K562 (cell line): Measurements from ENCODE around the gene ERP27. TPM values are rescaled to one million over a fixed set of nuclear protein-coding genes. Genes with fewer than 3 reads are reported as not detected.

Experiments used
- ATAC-seq: fragments of 200-7000 bp; cut with Tn5 transposase; 3 replicates; pipeline ENCODE4 v1.9.1; 2020; ENCODE audit warnings: moderate library complexity
- BruUV-seq: library from RNA; stranded (reverse); fragments of 400-500 nt; replicated peaks from 2 replicates; lab custom pipeline; 2021; lab: Mats Ljungman, UMichigan
- CTCF ChIA-PET: fragments of 300-600 bp; formaldehyde crosslinking; extraction: SDS; loops from one replicate; lab custom pipeline; 2021; ENCODE audit warnings: low intra/inter-chr PET ratio; lab: Yijun Ruan, JAX
- POLR2A ChIA-PET: fragments of 300-600, 350-650 bp; sonication (Branson Sonifier 250); formaldehyde crosslinking; extraction: SDS; loops from one replicate; lab custom pipeline; 2021; ENCODE audit warnings: antibody characterized with exemption, inconsistent platforms; lab: Yijun Ruan, JAX
- DNase-seq, 4 experiments: peaks; one replicate each; pipeline versions ENCODE4 v3.0.0 to v3.0.0-alpha.2; 2011 to 2018; ENCODE audit warnings: low spot score in 3 of 4, mixed read lengths in 3 of 4; ENCODE audit errors: extremely low read depth in 1 of 4
- FAIRE-seq: peaks from 2 replicates; lab custom pipeline; 2011; peaks lifted over from hg19 to GRCh38; lab: Jason Lieb, UNC
- H2AFZ ChIP-seq: 2 replicates; pipeline ENCODE4 v1.6.0; 2011; ENCODE audit warnings: low read depth, low read length, control low read depth, inconsistent platforms
- H3K27ac ChIP-seq: fragments of 200-600 bp; 3 replicates; pipeline ENCODE4 v1.8.0; 2011; ENCODE audit warnings: low read depth, mild to moderate bottlenecking, control low read depth, inconsistent platforms, low read length, moderate library complexity, mixed read lengths; ENCODE audit errors: extremely low read depth
- H3K27me3 ChIP-seq, 2 experiments: fragments of 300-600 bp in 1 of 2; 2 replicates in 1 of 2; 3 replicates in 1 of 2; pipeline versions ENCODE4 v1.6.0 to v1.8.0; 2011; ENCODE audit warnings: inconsistent platforms in 2 of 2, low read length in 2 of 2, mild to moderate bottlenecking in 1 of 2, mixed read lengths in 1 of 2, moderate library complexity in 1 of 2; ENCODE audit not compliant: control insufficient read depth in 2 of 2, insufficient read depth in 2 of 2
- H3K36me3 ChIP-seq: fragments of 300-600 bp; 3 replicates; pipeline ENCODE4 v1.8.0; 2011; ENCODE audit warnings: mild to moderate bottlenecking, low read length, inconsistent platforms; ENCODE audit not compliant: control insufficient read depth, insufficient read depth
- H3K4me1 ChIP-seq, 2 experiments: fragments of 200-600 bp in 1 of 2; replicated peaks in 1 of 2; 2 replicates in 1 of 2; 3 replicates in 1 of 2; pipeline versions ENCODE4 v1.5.1 to v1.8.0; 2011; ENCODE audit warnings: inconsistent platforms in 2 of 2, low read length in 2 of 2, mild to moderate bottlenecking in 1 of 2, mixed read lengths in 1 of 2, moderate library complexity in 1 of 2; ENCODE audit not compliant: control insufficient read depth in 2 of 2, insufficient read depth in 2 of 2
- H3K4me2 ChIP-seq: 2 replicates; pipeline ENCODE4 v1.6.1; 2011; ENCODE audit warnings: low read length, control low read depth, inconsistent platforms, mixed read lengths; ENCODE audit not compliant: insufficient read depth
- H3K4me3 ChIP-seq: fragments of 200-600 bp; sonication (generic), shearing (Covaris generic); 2 replicates; pipeline ENCODE4 v1.5.1; 2016; ENCODE audit warnings: control low read depth, inconsistent platforms
- H3K79me2 ChIP-seq: fragments of 200-600 bp; 3 replicates; pipeline ENCODE4 v1.8.0; 2011; ENCODE audit warnings: low read length, inconsistent platforms; ENCODE audit not compliant: control insufficient read depth, insufficient read depth
- H3K9ac ChIP-seq, 2 experiments: 2 replicates each; pipeline versions ENCODE4 v1.6.0 to v1.6.1; 2011; ENCODE audit warnings: low read depth in 2 of 2, low read length in 2 of 2, control low read depth in 1 of 2, inconsistent platforms in 1 of 2, mild to moderate bottlenecking in 1 of 2, mixed read lengths in 1 of 2; ENCODE audit not compliant: insufficient read depth in 1 of 2
- H3K9me1 ChIP-seq: one replicate; pipeline ENCODE4 v1.6.0; 2011; ENCODE audit warnings: inconsistent platforms, mild to moderate bottlenecking, low read length, moderate library complexity; ENCODE audit not compliant: control insufficient read depth, insufficient read depth
- H3K9me3 ChIP-seq: replicated peaks from 2 replicates; pipeline ENCODE4 v1.5.1; 2011; ENCODE audit warnings: low read depth, low read length, inconsistent platforms; ENCODE audit not compliant: control insufficient read depth, insufficient read depth
- H4K20me1 ChIP-seq: replicated peaks from 2 replicates; pipeline ENCODE4 v1.6.1; 2011; ENCODE audit warnings: low read length, inconsistent platforms, mixed read lengths; ENCODE audit not compliant: control insufficient read depth, insufficient read depth
- CBX8 ChIP-seq: fragments of 200-600 bp; sonication (generic); IDR thresholded peaks from 2 replicates; pipeline ENCODE4 v1.6.1; 2012; ENCODE audit warnings: borderline replicate concordance, mixed run types, low read depth, mild to moderate bottlenecking, moderate library complexity, mixed read lengths, low read length, control low read depth, inconsistent platforms; ENCODE audit not compliant: poor library complexity, severe bottlenecking; ENCODE audit errors: extremely low read depth
- EZH2 ChIP-seq: IDR thresholded peaks from 2 replicates; pipeline ENCODE4 v1.6.1; 2012; ENCODE audit warnings: low read depth, mild to moderate bottlenecking, inconsistent platforms, low read length, borderline replicate concordance
- JUNB ChIP-seq: fragments of 450-650 bp; formaldehyde crosslinking; conservative IDR thresholded peaks from 2 replicates; pipeline ENCODE4 v1.4.0; 2020; ENCODE audit warnings: mild to moderate bottlenecking
- KDM1A ChIP-seq, 2 experiments: fragments of 450-650 bp; IDR thresholded peaks; 2 replicates each; pipeline ENCODE4 v1.6.1; 2016; ENCODE audit warnings: mild to moderate bottlenecking in 2 of 2
- MEF2D ChIP-seq: conservative IDR thresholded peaks from 2 replicates; pipeline ENCODE4 v1.6.1; 2016; ENCODE audit warnings: low read depth, missing genetic modification characterization, missing compliant biosample characterization
- MYC ChIP-seq, 2 experiments: fragments of 250-450 bp in 1 of 2; sonication (Bioruptor Pico) in 1 of 2; IDR thresholded peaks; 2 replicates each; pipeline versions ENCODE4 v1.5.1 to v1.6.1; 2012 to 2021; ENCODE audit warnings: low read depth in 2 of 2, borderline replicate concordance in 1 of 2, improper control_type of control experiment in 1 of 2, low read length in 1 of 2, mild to moderate bottlenecking in 1 of 2, moderate library complexity in 1 of 2
- NCOA4 ChIP-seq: fragments of 450-650 bp; IDR thresholded peaks from 2 replicates; pipeline ENCODE4 v1.6.1; 2018; ENCODE audit warnings: mild to moderate bottlenecking; ENCODE audit not compliant: partially characterized antibody
- NELFE ChIP-seq: IDR thresholded peaks from 2 replicates; pipeline ENCODE4 v1.6.1; 2011; ENCODE audit warnings: mild to moderate bottlenecking; ENCODE audit not compliant: insufficient read depth, insufficient read length
- NR2F6 ChIP-seq: fragments of 450-650 bp; formaldehyde crosslinking; IDR thresholded peaks from 2 replicates; pipeline ENCODE4 v1.4.0; 2020; ENCODE audit warnings: mild to moderate bottlenecking
- PCBP2 ChIP-seq: fragments of 200-400 bp; formaldehyde crosslinking; IDR thresholded peaks from 2 replicates; pipeline ENCODE4 v1.6.1; 2018; ENCODE audit warnings: low read length, low read depth, mild to moderate bottlenecking, moderate library complexity; ENCODE audit not compliant: poor library complexity, severe bottlenecking
- PPARD ChIP-seq: fragments of 250-450 bp; sonication (Bioruptor Pico); IDR thresholded peaks from 2 replicates; pipeline ENCODE4 v1.8.0; 2022; ENCODE audit warnings: inconsistent platforms, mild to moderate bottlenecking, moderate library complexity
- RAD51 ChIP-seq: fragments of 450-650 bp; IDR thresholded peaks from 2 replicates; pipeline ENCODE4 v1.7.1; 2016; ENCODE audit warnings: low read depth, mild to moderate bottlenecking, borderline replicate concordance
- YY1 ChIP-seq, 3 experiments: IDR thresholded peaks; 2 replicates each; pipeline ENCODE4 v1.6.1; 2011; ENCODE audit warnings: low read length in 2 of 3, mild to moderate bottlenecking in 2 of 3, moderate library complexity in 2 of 3, borderline replicate concordance in 1 of 3, control low read depth in 1 of 3, low read depth in 1 of 3; ENCODE audit not compliant: insufficient read depth in 3 of 3, insufficient replicate concordance in 2 of 3, control insufficient read depth in 1 of 3, insufficient read length in 1 of 3; ENCODE audit errors: extremely low read depth in 1 of 3
- ZNF23 ChIP-seq: fragments of 250-450 bp; sonication (Bioruptor Pico); IDR thresholded peaks from 2 replicates; pipeline ENCODE4 v1.4.0; 2020; ENCODE audit warnings: mild to moderate bottlenecking
- ZNF24 ChIP-seq: fragments of 450-650 bp; IDR thresholded peaks from 2 replicates; pipeline ENCODE4 v1.6.1; 2016
- ZNF253 ChIP-seq: fragments of 250-450 bp; sonication (Bioruptor Pico); conservative IDR thresholded peaks from 2 replicates; pipeline ENCODE4 v1.6.1; 2021; ENCODE audit warnings: mild to moderate bottlenecking
- ZNF696 ChIP-seq: fragments of 250-450 bp; sonication (Bioruptor Pico); conservative IDR thresholded peaks from 2 replicates; pipeline ENCODE4 v1.4.0; 2020; ENCODE audit warnings: mild to moderate bottlenecking, moderate library complexity
- WGBS: fragments of 100-300 bp; shearing (Covaris generic); methylation state at CpG from one replicate; pipeline ENCODE4 v1.1.6; 2016; ENCODE audit warnings: low coverage, mixed read lengths; ENCODE audit not compliant: insufficient coverage; ENCODE audit errors: missing lambda C conversion rate; 5-methylcytosine and 5-hydroxymethylcytosine counted together
- in situ Hi-C: fragments of 300-500 bp; cut with MboI; formaldehyde crosslinking; loops from 4 replicates; pipeline ENCODE4 v1.15.0; 2018; ENCODE audit warnings: inconsistent platforms, mixed read lengths
- intact Hi-C: fragments of 100-400 bp; cut with micrococcal nuclease; formaldehyde crosslinking; loops from 2 replicates; pipeline ENCODE4 v1.14.2; 2022
- polyA plus RNA-seq, 8 experiments: library from polyadenylated mRNA; depleted of rRNA in 4 of 8; stranded (reverse) in 5 of 8; unstranded in 3 of 8; fragments of >200 nt; fragmentation: Nextera tagmentation in 2 of 8; fragmentation: Illumina TruSeq in 1 of 8; extraction: Ambion mirVana in 2 of 8; extraction: Trizol in 1 of 8; gene quantifications; 2 replicates each; pipeline versions ENCODE4 v1.2.1 to v1.2.3, GENCODE V29; 2011 to 2014; ENCODE audit warnings: inconsistent platforms in 1 of 8, missing spikeins in 1 of 8
- total RNA-seq, 7 experiments: library from RNA; depleted of rRNA in 6 of 7; stranded (reverse); fragments of >200 nt in 6 of 7; fragmentation: Illumina TruSeq in 2 of 7; extraction: Trizol in 2 of 7; gene quantifications; 2 replicates each; pipeline versions ENCODE4 v1.2.1 to v1.2.3, GENCODE V29; 2011 to 2021; ENCODE audit warnings: low replicate concordance in 1 of 7
- TF ChIP-seq, protein P1 (sequence below): fragments of 200-800 bp; sonication (Bioruptor generic); IDR thresholded peaks from 2 replicates; pipeline ENCODE4 v1.6.1; 2017; ENCODE audit warnings: missing genetic modification characterization, missing compliant biosample characterization
- TF ChIP-seq, protein P2 (sequence below), 2 experiments: fragments of 200-800 bp in 1 of 2; sonication (Bioruptor generic) in 1 of 2; sonication (generic) in 1 of 2; formaldehyde crosslinking in 1 of 2; IDR thresholded peaks in 1 of 2; conservative IDR thresholded peaks in 1 of 2; 2 replicates each; pipeline versions ENCODE4 v1.5.0 to v1.6.1; 2016 to 2020; ENCODE audit warnings: missing compliant biosample characterization in 1 of 2, missing genetic modification characterization in 1 of 2, missing genetic modification reagents in 1 of 2

ERP27 gene
- total and polyA plus RNA-seq, 9 of the 15 experiments (the other 6 are each of a cell fraction or from before 2014, with no cell fraction given), result 0.07 to 0.27 (median 0.11) TPM; not detected in 6

DNA sequence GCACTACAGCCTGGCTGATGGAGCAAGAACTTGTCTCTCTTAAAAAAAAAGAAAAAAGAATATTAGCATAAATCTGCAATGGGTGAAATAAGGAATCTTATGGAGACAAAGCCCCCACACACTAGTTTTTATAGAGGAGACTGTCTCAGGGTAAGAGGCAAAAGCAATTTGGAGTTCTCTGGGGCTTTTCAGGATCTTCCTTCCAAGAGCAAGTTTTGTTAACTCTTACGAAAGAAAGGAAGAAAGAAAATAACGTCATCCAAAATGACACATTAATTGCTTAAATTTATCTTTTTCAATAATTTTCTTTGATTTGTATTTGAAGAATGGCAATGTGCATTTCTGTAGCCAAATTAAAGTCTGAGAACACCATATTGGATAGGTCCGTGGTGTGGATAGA, 38.3 kb upstream of the ERP27 start:
- Histone ChIP-seq H3K9ac (no peak overlapping the region), H3K27ac (no peak overlapping the region), H2AFZ (no peak overlapping the region), H3K36me3 (no peaks in the 10 kb centered on the region), H3K4me2 (no peak overlapping the region), H4K20me1 (no peaks in the 10 kb centered on the region), H3K79me2 (no peaks in the 10 kb centered on the region), H3K4me3 (no peak overlapping the region)
- CTCF ChIA-PET, result no interaction called here
- no TSS peak for BruUV-seq
- in situ Hi-C loops, result no loop called here
- DNase-seq, result no peak
- TF ChIP-seq, protein P1, sequence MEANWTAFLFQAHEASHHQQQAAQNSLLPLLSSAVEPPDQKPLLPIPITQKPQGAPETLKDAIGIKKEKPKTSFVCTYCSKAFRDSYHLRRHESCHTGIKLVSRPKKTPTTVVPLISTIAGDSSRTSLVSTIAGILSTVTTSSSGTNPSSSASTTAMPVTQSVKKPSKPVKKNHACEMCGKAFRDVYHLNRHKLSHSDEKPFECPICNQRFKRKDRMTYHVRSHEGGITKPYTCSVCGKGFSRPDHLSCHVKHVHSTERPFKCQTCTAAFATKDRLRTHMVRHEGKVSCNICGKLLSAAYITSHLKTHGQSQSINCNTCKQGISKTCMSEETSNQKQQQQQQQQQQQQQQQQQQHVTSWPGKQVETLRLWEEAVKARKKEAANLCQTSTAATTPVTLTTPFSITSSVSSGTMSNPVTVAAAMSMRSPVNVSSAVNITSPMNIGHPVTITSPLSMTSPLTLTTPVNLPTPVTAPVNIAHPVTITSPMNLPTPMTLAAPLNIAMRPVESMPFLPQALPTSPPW, result no peak
- TF ChIP-seq MEF2D (tag) (no peak), ZNF23 (CRISPR knock-in tag) (no peak), MYC (IDR thresholded peaks at IDR 0.05; ENCODE audit: low read depth, low read length) (no peak), MYC (CRISPR knock-in tag; IDR thresholded peaks at IDR 0.05; ENCODE audit: borderline replicate concordance, low read depth) (no peak), NCOA4 (no peak), ZNF253 (CRISPR knock-in tag) (no peak), CBX8 (no peak), YY1 (IDR thresholded peaks at IDR 0.05; ENCODE audit: borderline replicate concordance in 1 of 3, control insufficient read depth in 1 of 3, extremely low read depth in 1 of 3, insufficient read depth in 3 of 3, insufficient read length in 1 of 3, insufficient replicate concordance in 2 of 3, low read depth in 1 of 3, low read length in 2 of 3) (no peak), RAD51 (no peak), NELFE (no peak), JUNB (CRISPR knock-in tag) (no peak), PPARD (CRISPR knock-in tag) (no peak), KDM1A (IDR thresholded peaks at IDR 0.05) (no peak), NR2F6 (no peak), ZNF696 (no peak), EZH2 (no peak), PCBP2 (no peak), ZNF24 (no peak)
- TF ChIP-seq, protein P2, sequence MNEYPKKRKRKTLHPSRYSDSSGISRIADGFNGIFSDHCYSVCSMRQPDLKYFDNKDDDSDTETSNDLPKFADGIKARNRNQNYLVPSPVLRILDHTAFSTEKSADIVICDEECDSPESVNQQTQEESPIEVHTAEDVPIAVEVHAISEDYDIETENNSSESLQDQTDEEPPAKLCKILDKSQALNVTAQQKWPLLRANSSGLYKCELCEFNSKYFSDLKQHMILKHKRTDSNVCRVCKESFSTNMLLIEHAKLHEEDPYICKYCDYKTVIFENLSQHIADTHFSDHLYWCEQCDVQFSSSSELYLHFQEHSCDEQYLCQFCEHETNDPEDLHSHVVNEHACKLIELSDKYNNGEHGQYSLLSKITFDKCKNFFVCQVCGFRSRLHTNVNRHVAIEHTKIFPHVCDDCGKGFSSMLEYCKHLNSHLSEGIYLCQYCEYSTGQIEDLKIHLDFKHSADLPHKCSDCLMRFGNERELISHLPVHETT (CRISPR knock-in tag; conservative IDR thresholded peaks at IDR 0.05 in 1 of 2, IDR thresholded peaks at IDR 0.05 in 1 of 2), result no peak
- TF ChIP-seq, all 486 proteins: peak for 0
- Histone ChIP-seq H3K9me3 (no peaks in the 10 kb centered on the region), H3K9me1 (no peaks in the 10 kb centered on the region), H3K4me1 (no peaks in the 10 kb centered on the region), H3K27me3 (0 out of 5 replicates have a peak, but pooled peaks cover 0 to 3% of the 10 kb centered on the region in 2 experiments)
- WGBS, result 8% methylated on average over 3 of the region's 3 CpGs
- no peak for ATAC-seq
- POLR2A ChIA-PET, result no interaction called here
- intact Hi-C loops, result no loop called here
- no peak for FAIRE-seq
